HepG2 (cell line): ENCODE data around the gene MARK4. TPM values are rescaled to one million over a fixed set of nuclear protein-coding genes. Genes with fewer than 3 reads are reported as not detected.
"Not testable (repeated sequence)": the region's sequence is repeated elsewhere in the genome, so short reads cannot be mapped to it uniquely, and the experiment has no call there.

ENCODE experiments used
- ATAC-seq: fragments of 200-7000 bp; cut with Tn5 transposase; 3 replicates; pipeline ENCODE4 v1.9.1; 2020; ENCODE audit warnings: mild to moderate bottlenecking, moderate library complexity
- BruUV-seq: library from RNA; stranded (reverse); fragments of 400-500 nt; replicated peaks from 2 replicates; lab custom pipeline; 2021; lab: Mats Ljungman, UMichigan
- CTCF ChIA-PET: fragments of 300-600 bp; formaldehyde crosslinking; extraction: SDS; loops from one replicate; lab custom pipeline; 2021; ENCODE audit warnings: low total read pairs, inconsistent platforms, low intra/inter-chr PET ratio; lab: Yijun Ruan, JAX
- POLR2A ChIA-PET: fragments of 350-600 bp; sonication (Branson Sonifier 250); formaldehyde crosslinking; loops from one replicate; lab custom pipeline; 2020; ENCODE audit warnings: antibody characterized with exemption, inconsistent platforms; lab: Yijun Ruan, JAX
- DNase-seq: peaks from one replicate; pipeline ENCODE4 v3.0.0-alpha.2; 2015; ENCODE audit warnings: low spot score
- FAIRE-seq: peaks from 3 replicates; lab custom pipeline; 2011; peaks lifted over from hg19 to GRCh38; lab: Jason Lieb, UNC
- H2AFZ ChIP-seq: one replicate; pipeline ENCODE4 v1.6.1; 2011; ENCODE audit warnings: low read length, inconsistent platforms
- H3K27ac ChIP-seq: fragments of 300-600 bp; 3 replicates; pipeline ENCODE4 v1.8.0; 2011; ENCODE audit warnings: mixed run types, mild to moderate bottlenecking, mixed read lengths, low read length, inconsistent platforms; ENCODE audit not compliant: insufficient read depth; ENCODE audit errors: extremely low read length
- H3K27me3 ChIP-seq, 2 experiments: fragments of 200-600 bp in 1 of 2; 2 replicates in 1 of 2; 3 replicates in 1 of 2; pipeline versions ENCODE4 v1.6.0 to v1.8.0; 2011; ENCODE audit warnings: low read length in 2 of 2, mild to moderate bottlenecking in 2 of 2, moderate library complexity in 2 of 2, inconsistent platforms in 1 of 2; ENCODE audit not compliant: insufficient read depth in 2 of 2, control insufficient read depth in 1 of 2
- H3K36me3 ChIP-seq, 2 experiments: fragments of 200-600 bp in 1 of 2; replicated peaks in 1 of 2; 2 replicates in 1 of 2; 3 replicates in 1 of 2; pipeline versions ENCODE4 v1.5.1 to v1.8.0; 2011; ENCODE audit warnings: low read length in 2 of 2, inconsistent platforms in 1 of 2; ENCODE audit not compliant: insufficient read depth in 2 of 2, control insufficient read depth in 1 of 2
- H3K4me1 ChIP-seq: 2 replicates; pipeline ENCODE4 v1.5.1; 2012; ENCODE audit warnings: low read length, inconsistent platforms; ENCODE audit not compliant: insufficient read depth
- H3K4me2 ChIP-seq: 2 replicates; pipeline ENCODE4 v1.6.0; 2011; ENCODE audit warnings: low read depth, low read length, inconsistent platforms
- H3K4me3 ChIP-seq, 3 experiments: fragments of 200-600 bp in 1 of 3; sonication (generic), shearing (Covaris generic) in 1 of 3; replicated peaks in 1 of 3; 2 replicates each; pipeline ENCODE4 v1.5.1; 2011 to 2016; ENCODE audit warnings: low read length in 3 of 3, inconsistent platforms in 2 of 3, low read depth in 2 of 3, mild to moderate bottlenecking in 2 of 3, control low read depth in 1 of 3, mixed read lengths in 1 of 3; ENCODE audit not compliant: insufficient read depth in 1 of 3
- H3K79me2 ChIP-seq: one replicate; pipeline ENCODE4 v1.6.1; 2011; ENCODE audit warnings: low read length, inconsistent platforms; ENCODE audit not compliant: insufficient read depth
- H3K9ac ChIP-seq: 2 replicates; pipeline ENCODE4 v1.6.0; 2011; ENCODE audit warnings: mild to moderate bottlenecking, low read depth, low read length, inconsistent platforms; ENCODE audit not compliant: insufficient read depth
- H3K9me3 ChIP-seq: 2 replicates; pipeline ENCODE4 v1.5.1; 2012; ENCODE audit warnings: mild to moderate bottlenecking, low read length
- H4K20me1 ChIP-seq: 2 replicates; pipeline ENCODE4 v1.6.0; 2011; ENCODE audit warnings: inconsistent platforms, mild to moderate bottlenecking, low read length, moderate library complexity; ENCODE audit not compliant: insufficient read depth
- SMAD1 ChIP-seq: sonication (generic); formaldehyde crosslinking; IDR thresholded peaks from 2 replicates; pipeline ENCODE4 v1.4.0; 2020; ENCODE audit warnings: missing genetic modification reagents, low read depth, mild to moderate bottlenecking, borderline replicate concordance
- SOX13 ChIP-seq, 3 experiments: fragments of 450-650 bp in 1 of 3; sonication (generic) in 1 of 3; formaldehyde crosslinking in 1 of 3; IDR thresholded peaks in 2 of 3; conservative IDR thresholded peaks in 1 of 3; 2 replicates each; pipeline versions ENCODE4 v1.5.0 to v1.6.1; 2016 to 2020; ENCODE audit warnings: antibody characterized with exemption in 1 of 3, mild to moderate bottlenecking in 1 of 3, missing compliant biosample characterization in 1 of 3, missing genetic modification reagents in 1 of 3, moderate library complexity in 1 of 3
- SOX5 ChIP-seq: IDR thresholded peaks from 2 replicates; pipeline ENCODE4 v1.6.1; 2016; ENCODE audit warnings: borderline replicate concordance
- ZFP82 ChIP-seq: sonication (generic); formaldehyde crosslinking; IDR thresholded peaks from 2 replicates; pipeline ENCODE4 v1.5.1; 2020; ENCODE audit warnings: mild to moderate bottlenecking, missing genetic modification reagents, borderline replicate concordance
- ZMYM3 ChIP-seq: sonication (generic); formaldehyde crosslinking; IDR thresholded peaks from 2 replicates; pipeline ENCODE4 v1.5.1; 2020; ENCODE audit warnings: mild to moderate bottlenecking, missing genetic modification reagents
- ZNF558 ChIP-seq: sonication (generic); formaldehyde crosslinking; IDR thresholded peaks from 2 replicates; pipeline ENCODE4 v1.9.0; 2022; ENCODE audit warnings: mild to moderate bottlenecking, missing genetic modification reagents, borderline replicate concordance
- ZSCAN25 ChIP-seq: sonication (generic); formaldehyde crosslinking; IDR thresholded peaks from 2 replicates; pipeline ENCODE4 v1.8.0; 2022; ENCODE audit warnings: mild to moderate bottlenecking, missing genetic modification reagents
- WGBS: methylation state at CpG from one replicate; pipeline ENCODE4 v1.1.6; 2017; ENCODE audit warnings: low lambda C conversion rate; 5-methylcytosine and 5-hydroxymethylcytosine counted together
- in situ Hi-C: cut with HindIII; loops from 2 replicates; pipeline ENCODE4 v1.10.0; 2017; ENCODE audit warnings: low pct_unique_long_range_greater_than_20kb; ENCODE audit not compliant: extremely low pct_ligation_motif_present
- intact Hi-C: fragments of 100-400 bp; cut with micrococcal nuclease; formaldehyde crosslinking; loops from one replicate; pipeline ENCODE4 v1.10.0; 2022; ENCODE audit not compliant: unreplicated experiment
- polyA plus RNA-seq, 8 experiments: library from polyadenylated mRNA; depleted of rRNA in 3 of 8; stranded (reverse) in 7 of 8; unstranded in 1 of 8; fragments of >200 nt; fragmentation: Illumina TruSeq in 4 of 8; extraction: Trizol in 4 of 8; gene quantifications; 2 replicates each; pipeline versions ENCODE4 v1.2.1 to v1.2.3, GENCODE V29; 2011 to 2016; ENCODE audit warnings: low read depth in 4 of 8, missing spikeins in 1 of 8, mixed read lengths in 1 of 8; ENCODE audit not compliant: insufficient read depth in 1 of 8
- total RNA-seq, 5 experiments: library from RNA; depleted of rRNA; stranded (reverse); fragments of >200 nt; fragmentation: Illumina TruSeq; extraction: Trizol; gene quantifications; 2 replicates each; pipeline ENCODE4 v1.2.3, GENCODE V29; 2016; ENCODE audit warnings: low read depth in 1 of 5

Gene MARK4
- total and polyA plus RNA-seq, 2 of the 13 experiments (the other 11 are each of a cell fraction or from before 2014, with no cell fraction given) = 7.0 to 12.2 TPM

GRCh38 chr19:45223879-45224278, 27.2 kb upstream of the MARK4 start:
- H4K20me1 ChIP-seq = no peaks in the 10 kb centered on the region
- WGBS = 23% methylated on average over 5 of the region's 5 CpGs
- no peak overlapping the region for H2AFZ ChIP-seq
- H3K4me1 ChIP-seq = no peaks in the 10 kb centered on the region
- TF ChIP-seq SOX5 (CRISPR knock-in tag) (no peak), ZMYM3 (CRISPR knock-in tag) (0 out of 2 replicates have a peak, but pooled peaks have one; percentile 39), ZFP82 (CRISPR knock-in tag) (no peak), ZNF558 (no peak)
- TF ChIP-seq, all 625 proteins: peak for 1
- ChIA-PET CTCF (no interaction called here), POLR2A (no interaction called here)
- DNase-seq (no peak), ATAC-seq (no peak), FAIRE-seq (no peak)
- Histone ChIP-seq H3K9ac (no peak overlapping the region), H3K4me3 (no peak overlapping the region), H3K27ac (no peak overlapping the region), H3K27me3 (peaks cover 9 to 37% of the 10 kb centered on the region in 2 experiments), H3K4me2 (no peak overlapping the region), H3K36me3 (no peaks in the 10 kb centered on the region), H3K9me3 (no peaks in the 10 kb centered on the region), H3K79me2 (no peaks in the 10 kb centered on the region)
- intact Hi-C loops = no loop called here
- in situ Hi-C loops = no loop called here
- BruUV-seq = no TSS peak

GRCh38 chr19:45224645-45225044, 26.4 kb upstream of the MARK4 start:
- in situ Hi-C loops (no loop called here), intact Hi-C loops (no loop called here)
- H3K27me3 ChIP-seq = peaks cover 9 to 35% of the 10 kb centered on the region in 2 experiments; a peak in 4 of 5 replicates
- TF ChIP-seq SMAD1 (CRISPR knock-in tag) = no peak
- no peak for TF ChIP-seq SOX13 (IDR thresholded peaks at IDR 0.05)
- no peak for TF ChIP-seq SOX13 (CRISPR knock-in tag; conservative IDR thresholded peaks at IDR 0.05 in 1 of 2, IDR thresholded peaks at IDR 0.05 in 1 of 2)
- no peak for TF ChIP-seq ZSCAN25 (CRISPR knock-in tag)
- no peaks in the 10 kb centered on the region for H3K36me3 ChIP-seq
- H3K9ac ChIP-seq = no peak overlapping the region
- no peak for DNase-seq
- H3K79me2 ChIP-seq = no peaks in the 10 kb centered on the region
- no peak overlapping the region for H3K4me3 ChIP-seq
- CTCF ChIA-PET = no interaction called here
- 100% methylated on average over 1 of the region's 11 CpGs for WGBS
- no peak overlapping the region for H3K4me2 ChIP-seq
- no peak for ATAC-seq
- H3K9me3 ChIP-seq = no peaks in the 10 kb centered on the region
- no peak overlapping the region for H2AFZ ChIP-seq
- no peak overlapping the region for H3K27ac ChIP-seq
- no TSS peak for BruUV-seq
- no peaks in the 10 kb centered on the region for H3K4me1 ChIP-seq
- no peaks in the 10 kb centered on the region for H4K20me1 ChIP-seq
- POLR2A ChIA-PET = no interaction called here
- FAIRE-seq = no peak

- ATAC-seq, H3K27ac ChIP-seq, DNase-seq, POLR2A ChIA-PET, H3K9ac ChIP-seq, BruUV-seq, H3K9me3 ChIP-seq, H3K4me1 ChIP-seq, H3K36me3 ChIP-seq, FAIRE-seq, intact Hi-C loops, CTCF ChIA-PET, H4K20me1 ChIP-seq, H3K79me2 ChIP-seq, H2AFZ ChIP-seq, H3K4me3 ChIP-seq, H3K4me2 ChIP-seq, in situ Hi-C loops: not testable (repeated sequence)
- 2% methylated on average over 2 of the region's 2 CpGs for WGBS
- H3K27me3 ChIP-seq = peaks cover 5 to 20% of the 10 kb centered on the region in 2 experiments; a peak in 3 of 5 replicates
Measured at GRCh38 chr19:45229056-45229455, 22.0 kb upstream of the MARK4 start.
